ENCODE data around the gene C1QTNF12.

C1QTNF12 gene

GRCh38 chr1:1242461-1243265, 3.9 kb downstream of the C1QTNF12 start:
- CTCF ChIA-PET = interaction anchor here (0.7 to 1.7 kb wide), 6 partner anchors 11 to 209 kb away, joined by 3 to 4 read pairs (median 3); no protein-coding TSS in a partner anchor
- POLR2A ChIA-PET = no interaction called here

GRCh38 chr1:1241588-1242219, 4.8 kb downstream of the C1QTNF12 start:
- DNase-seq (ENCODE audit: extremely low spot score) = no peak

More at GRCh38 chr1:1242461-1243265, 3.9 kb downstream of the C1QTNF12 start:
- TF ChIP-seq CTCF (IDR thresholded peaks at IDR 0.05; ENCODE audit: control extremely low read depth, extremely low read depth, low read depth, missing control alignments) = no peak
- DNase-seq (ENCODE audit: extremely low spot score) = no peak

GRCh38 chr1:1240822-1241587, 5.5 kb downstream of the C1QTNF12 start:
- no peak for DNase-seq (ENCODE audit: extremely low spot score)
- ChIA-PET CTCF (interaction anchor here (1.0 to 1.7 kb wide), 3 partner anchors 10 to 118 kb away, joined by 3 to 4 read pairs (median 4); no protein-coding TSS in a partner anchor), POLR2A (interaction anchor here (0.7 kb wide), 1 partner anchor 27 kb away, joined by 6 read pairs; the partner anchor contains the start of gene TNFRSF4)
- no peak for TF ChIP-seq CTCF (IDR thresholded peaks at IDR 0.05; ENCODE audit: control extremely low read depth, extremely low read depth, low read depth, missing control alignments)

More at GRCh38 chr1:1241588-1242219, 4.8 kb downstream of the C1QTNF12 start:
- CTCF ChIA-PET = interaction anchor here (1.0 to 1.7 kb wide), 4 partner anchors 9 to 209 kb away, joined by 3 to 4 read pairs (median 4); no protein-coding TSS in a partner anchor
- POLR2A ChIA-PET = interaction anchor here (0.7 kb wide), 1 partner anchor 28 kb away, joined by 6 read pairs; the partner anchor contains the start of gene TNFRSF4
- no peak for TF ChIP-seq CTCF (IDR thresholded peaks at IDR 0.05; ENCODE audit: control extremely low read depth, extremely low read depth, low read depth, missing control alignments)

DNA sequence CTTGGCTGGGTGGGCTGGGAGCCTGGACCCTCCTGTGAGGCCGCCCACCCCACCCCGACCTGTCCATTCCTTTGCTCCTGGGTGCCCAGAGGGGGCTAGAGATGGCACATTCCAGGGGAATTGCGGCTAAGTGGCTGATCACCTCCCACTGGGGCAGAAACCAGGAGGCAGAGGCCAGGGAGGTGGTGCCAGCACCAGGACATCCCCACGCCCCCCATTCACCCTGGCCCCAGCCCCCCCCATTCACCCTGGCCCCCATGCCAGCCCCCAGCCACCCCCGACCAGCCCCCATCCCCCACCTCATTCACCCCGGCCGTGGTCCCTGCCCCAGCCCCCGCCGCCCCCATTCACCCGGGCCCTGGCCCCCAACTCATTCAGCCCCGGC, 6.2 kb downstream of the C1QTNF12 start:
- ChIA-PET CTCF (no interaction called here), POLR2A (no interaction called here)
- no peak for DNase-seq (ENCODE audit: extremely low spot score)
- TF ChIP-seq CTCF (IDR thresholded peaks at IDR 0.05; ENCODE audit: control extremely low read depth, extremely low read depth, low read depth, missing control alignments) = no peak

DNA sequence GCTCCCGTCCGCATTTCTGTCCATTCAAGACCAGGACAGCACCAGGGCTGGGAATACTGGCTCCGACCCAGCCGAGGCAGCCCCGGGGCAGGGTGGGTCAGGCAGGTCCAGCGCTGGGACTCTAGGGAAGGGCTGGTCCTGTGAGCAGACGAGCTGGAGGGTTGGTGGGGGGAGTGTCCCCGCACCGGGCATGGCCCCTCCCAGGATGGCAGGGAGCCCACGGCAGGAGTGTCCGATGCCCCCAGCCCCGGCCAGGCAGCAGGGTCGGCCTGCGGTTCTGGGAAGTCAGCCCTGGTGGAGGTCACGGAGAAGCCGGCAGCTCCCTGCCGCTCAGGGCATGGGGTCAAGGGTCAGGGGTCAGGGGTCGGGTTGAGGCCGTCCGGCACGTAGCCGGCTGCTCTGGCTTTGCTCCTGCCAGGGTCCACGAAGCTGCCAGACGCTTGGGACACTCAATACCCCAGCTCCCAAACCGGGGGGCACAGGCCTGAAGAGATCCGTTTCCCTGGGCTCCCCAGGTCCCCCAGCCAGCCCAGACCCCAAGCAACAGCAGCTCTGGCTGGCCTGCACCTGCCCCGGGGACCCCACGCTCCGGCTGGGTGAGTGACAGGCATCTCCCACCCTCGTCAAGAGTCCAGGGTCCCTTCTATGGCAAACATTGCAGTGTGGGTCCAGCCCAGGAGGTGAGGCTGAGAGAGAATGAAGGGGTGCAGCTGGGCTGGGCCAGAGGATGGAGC, 6.7 kb downstream of the C1QTNF12 start:
- CTCF ChIA-PET = interaction anchor here (2.3 kb wide), 1 partner anchor 118 kb away, joined by 10 read pairs; no protein-coding TSS in a partner anchor
- no peak for DNase-seq (ENCODE audit: extremely low spot score)
- POLR2A ChIA-PET = no interaction called here
- no peak for TF ChIP-seq CTCF (IDR thresholded peaks at IDR 0.05; ENCODE audit: control extremely low read depth, extremely low read depth, low read depth, missing control alignments)

All from GM10248 (cell line).